DND-41 (cell line): ENCODE data around the gene INPP5F.
A peak's percentile ranks its signal among the peaks of the same experiment; 100 is the strongest.

Experiments used
- ATAC-seq: fragments of 200-7000 bp; cut with Tn5 transposase; 3 replicates; pipeline ENCODE4 v1.9.1; 2021; ENCODE audit warnings: low read depth; ENCODE audit not compliant: insufficient read depth
- DNase-seq: peaks from one replicate; pipeline ENCODE4 v3.0.0-alpha.2; 2020
- H2AFZ ChIP-seq: 2 replicates; pipeline ENCODE4 v1.6.0; 2012; ENCODE audit warnings: low read depth, low read length
- H3K27ac ChIP-seq: 2 replicates; pipeline ENCODE4 v1.5.1; 2012; ENCODE audit warnings: low read length, inconsistent platforms
- H3K27me3 ChIP-seq: fragments of 200-600 bp; sonication (generic); 2 replicates; pipeline ENCODE4 v1.6.0; 2012; ENCODE audit warnings: low read length, mild to moderate bottlenecking, inconsistent platforms; ENCODE audit not compliant: insufficient read depth, poor library complexity
- H3K36me3 ChIP-seq: 2 replicates; pipeline ENCODE4 v1.5.1; 2012; ENCODE audit warnings: low read length, inconsistent platforms; ENCODE audit not compliant: insufficient read depth
- H3K4me1 ChIP-seq: 2 replicates; pipeline ENCODE4 v1.5.1; 2012; ENCODE audit warnings: mild to moderate bottlenecking, low read length; ENCODE audit not compliant: insufficient read depth
- H3K4me2 ChIP-seq: 2 replicates; pipeline ENCODE4 v1.6.0; 2012; ENCODE audit warnings: mild to moderate bottlenecking, moderate library complexity, low read length, inconsistent platforms; ENCODE audit not compliant: insufficient read depth
- H3K4me3 ChIP-seq, 2 experiments: fragments of 200-600 bp in 1 of 2; shearing (Covaris generic) in 1 of 2; 2 replicates each; pipeline ENCODE4 v1.5.1; 2012 to 2016; ENCODE audit warnings: inconsistent platforms in 2 of 2, low read length in 2 of 2, mild to moderate bottlenecking in 2 of 2, low read depth in 1 of 2, moderate library complexity in 1 of 2
- H3K79me2 ChIP-seq: 2 replicates; pipeline ENCODE4 v1.6.0; 2012; ENCODE audit warnings: low read length, inconsistent platforms; ENCODE audit not compliant: insufficient read depth
- H3K9ac ChIP-seq: 2 replicates; pipeline ENCODE4 v1.6.0; 2012; ENCODE audit warnings: low read depth, mild to moderate bottlenecking, inconsistent platforms, low read length, moderate library complexity
- H3K9me3 ChIP-seq: 2 replicates; pipeline ENCODE4 v1.5.1; 2012; ENCODE audit warnings: low read length, moderate library complexity, mild to moderate bottlenecking, inconsistent platforms; ENCODE audit not compliant: insufficient read depth, severe bottlenecking
- H4K20me1 ChIP-seq: 2 replicates; pipeline ENCODE4 v1.6.0; 2012; ENCODE audit warnings: low read length; ENCODE audit not compliant: insufficient read depth
- EZH2 ChIP-seq: IDR thresholded peaks from 3 replicates; pipeline ENCODE4 v1.6.1; 2012; ENCODE audit warnings: borderline replicate concordance, low read depth, mild to moderate bottlenecking, moderate library complexity, low read length, inconsistent platforms; ENCODE audit not compliant: severe bottlenecking
- TF ChIP-seq, protein P1 (sequence below): IDR thresholded peaks from 2 replicates; pipeline ENCODE4 v1.5.1; 2012; ENCODE audit warnings: borderline replicate concordance, low read length, moderate library complexity, mild to moderate bottlenecking; ENCODE audit not compliant: poor library complexity, severe bottlenecking; ENCODE audit errors: extremely low read depth

INPP5F gene

DNA sequence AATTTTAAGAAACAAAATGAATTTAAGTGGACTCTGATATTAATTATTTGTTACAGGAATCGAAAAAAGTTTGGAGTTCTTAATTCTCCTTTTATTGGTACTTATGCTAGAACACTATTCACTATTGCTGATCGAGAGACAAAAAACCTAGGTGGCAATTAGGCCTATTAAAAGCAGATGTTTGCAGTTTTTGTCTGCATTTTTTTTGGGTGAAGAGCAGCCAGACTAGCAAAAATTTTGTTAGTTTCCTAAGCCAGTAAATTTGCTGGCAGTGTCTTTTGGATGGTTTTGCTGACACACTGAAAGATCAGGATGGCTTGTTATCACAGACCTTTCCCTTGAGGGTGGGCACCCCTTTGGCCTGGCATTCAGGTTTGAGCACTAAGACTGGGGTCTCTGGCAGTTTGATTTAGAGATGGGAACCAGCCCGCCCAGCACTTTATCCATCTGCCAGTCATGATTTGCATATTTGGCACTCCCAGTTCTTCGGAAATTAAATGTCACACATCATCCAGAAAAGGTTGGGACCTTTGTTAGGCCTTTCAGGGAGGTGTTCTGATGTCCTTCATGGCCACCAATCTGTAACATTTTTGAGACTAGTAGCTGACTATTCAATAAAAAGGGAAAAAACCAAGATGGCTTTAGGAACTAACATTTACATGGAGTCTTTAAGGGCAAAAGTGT lies 57.3 kb downstream of the INPP5F start:
- H4K20me1 ChIP-seq = peaks cover 2% of the 10 kb centered on the region; the same call in 1 of the 2 replicates
- H3K9ac ChIP-seq = no peak overlapping the region
- no peak for TF ChIP-seq EZH2
- TF ChIP-seq, protein P1, sequence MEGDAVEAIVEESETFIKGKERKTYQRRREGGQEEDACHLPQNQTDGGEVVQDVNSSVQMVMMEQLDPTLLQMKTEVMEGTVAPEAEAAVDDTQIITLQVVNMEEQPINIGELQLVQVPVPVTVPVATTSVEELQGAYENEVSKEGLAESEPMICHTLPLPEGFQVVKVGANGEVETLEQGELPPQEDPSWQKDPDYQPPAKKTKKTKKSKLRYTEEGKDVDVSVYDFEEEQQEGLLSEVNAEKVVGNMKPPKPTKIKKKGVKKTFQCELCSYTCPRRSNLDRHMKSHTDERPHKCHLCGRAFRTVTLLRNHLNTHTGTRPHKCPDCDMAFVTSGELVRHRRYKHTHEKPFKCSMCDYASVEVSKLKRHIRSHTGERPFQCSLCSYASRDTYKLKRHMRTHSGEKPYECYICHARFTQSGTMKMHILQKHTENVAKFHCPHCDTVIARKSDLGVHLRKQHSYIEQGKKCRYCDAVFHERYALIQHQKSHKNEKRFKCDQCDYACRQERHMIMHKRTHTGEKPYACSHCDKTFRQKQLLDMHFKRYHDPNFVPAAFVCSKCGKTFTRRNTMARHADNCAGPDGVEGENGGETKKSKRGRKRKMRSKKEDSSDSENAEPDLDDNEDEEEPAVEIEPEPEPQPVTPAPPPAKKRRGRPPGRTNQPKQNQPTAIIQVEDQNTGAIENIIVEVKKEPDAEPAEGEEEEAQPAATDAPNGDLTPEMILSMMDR = no peak
- H3K27ac ChIP-seq = no peak overlapping the region
- DNase-seq (no peak), ATAC-seq (no peak)
- H3K27me3 ChIP-seq = no peaks in the 10 kb centered on the region
- H3K4me3 ChIP-seq = no peak overlapping the region
- H3K36me3 ChIP-seq = no peaks in the 10 kb centered on the region
- H3K9me3 ChIP-seq = no peaks in the 10 kb centered on the region
- no peak overlapping the region for H3K4me2 ChIP-seq
- H3K79me2 ChIP-seq = no peaks in the 10 kb centered on the region
- H2AFZ ChIP-seq = no peak overlapping the region
- H3K4me1 ChIP-seq = peaks cover 30% of the 10 kb centered on the region

DNA sequence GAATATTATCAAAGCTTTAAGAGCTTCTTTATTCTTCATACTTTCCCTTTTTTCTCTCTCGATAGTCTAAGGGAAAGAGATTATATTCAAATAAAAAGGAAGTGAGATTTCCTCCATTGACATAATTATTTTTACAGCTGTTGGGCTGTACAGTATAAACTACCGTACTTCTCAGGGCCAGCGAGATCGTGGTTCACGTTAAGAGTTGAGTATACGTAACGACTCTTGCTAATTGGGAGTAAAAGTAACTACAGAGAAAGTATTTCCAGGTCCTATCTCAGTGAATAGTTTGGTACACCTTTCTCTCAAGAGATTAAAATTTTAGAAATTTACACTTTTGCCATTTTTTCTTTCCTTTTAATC lies 57.8 kb downstream of the INPP5F start:
- Histone ChIP-seq H3K4me2 (0 out of 2 replicates have a peak overlapping the region, but pooled peaks have one; percentile 41), H3K4me3 (no peak overlapping the region), H3K27ac (no peak overlapping the region), H4K20me1 (peaks cover 2% of the 10 kb centered on the region; the same call in 1 of the 2 replicates), H3K27me3 (no peaks in the 10 kb centered on the region), H3K79me2 (no peaks in the 10 kb centered on the region), H3K36me3 (no peaks in the 10 kb centered on the region), H3K4me1 (peaks cover 30% of the 10 kb centered on the region), H3K9ac (no peak overlapping the region), H2AFZ (no peak overlapping the region), H3K9me3 (no peaks in the 10 kb centered on the region)
- TF ChIP-seq, protein P1 = no peak
- TF ChIP-seq EZH2 = no peak
- DNase-seq (no peak), ATAC-seq (no peak)

DNA sequence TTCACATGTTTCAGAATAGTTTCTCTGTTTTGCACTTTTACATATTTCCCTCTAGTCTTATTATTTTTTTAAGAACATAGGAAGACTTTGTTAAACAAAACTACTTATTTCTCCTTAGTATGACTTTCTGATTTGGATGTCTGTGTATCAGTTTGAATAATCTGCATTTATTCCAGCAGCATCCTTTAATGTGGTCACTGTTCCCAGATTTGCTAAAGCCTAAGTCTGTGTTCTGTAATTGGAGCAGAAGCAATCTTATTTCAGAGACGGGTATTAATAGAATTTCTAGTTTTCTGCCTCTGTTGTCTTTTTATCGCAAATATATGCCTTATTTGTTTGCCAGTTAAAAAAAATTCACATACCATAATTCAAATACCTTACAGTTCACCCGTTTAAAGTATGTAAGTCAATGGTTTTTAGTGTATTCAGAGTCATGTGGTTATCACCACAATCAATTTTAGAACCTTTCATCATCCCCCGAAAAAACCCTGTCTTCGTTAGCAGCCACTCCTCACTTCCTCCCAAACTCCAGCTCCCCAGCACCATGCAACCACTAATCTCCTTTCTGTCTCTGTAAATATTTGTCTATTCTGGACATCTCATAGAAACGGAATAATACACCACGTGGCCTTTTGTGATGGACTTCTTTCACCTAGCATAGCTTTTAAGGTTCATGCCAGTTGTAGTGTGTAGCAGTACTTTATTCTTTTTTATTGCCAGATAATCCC lies 58.7 kb downstream of the INPP5F start:
- Histone ChIP-seq H2AFZ (no peak overlapping the region), H3K27ac (peak overlapping the region; percentile 41; the same call in 1 of the 2 replicates), H3K4me3 (no peak overlapping the region), H3K79me2 (no peaks in the 10 kb centered on the region), H3K9me3 (no peaks in the 10 kb centered on the region), H3K4me1 (peaks cover 30% of the 10 kb centered on the region), H4K20me1 (peaks cover 2% of the 10 kb centered on the region; the same call in 1 of the 2 replicates), H3K36me3 (no peaks in the 10 kb centered on the region), H3K4me2 (peak overlapping the region; percentile 41; the same call in 1 of the 2 replicates), H3K27me3 (no peaks in the 10 kb centered on the region), H3K9ac (no peak overlapping the region)
- TF ChIP-seq EZH2 = no peak
- TF ChIP-seq, protein P1 = no peak
- ATAC-seq = peak; percentile 95
- peak; percentile 46 for DNase-seq
